Gastroesophageal sphincter (tissue), 3 donors: ENCODE data around the gene RNF38.
"Not testable (repeated sequence)": the region's sequence is repeated elsewhere in the genome, so short reads cannot be mapped to it uniquely, and the experiment has no call there.

Experiments
- EP300 ChIP-seq: sonication (generic); formaldehyde crosslinking; IDR thresholded peaks from one replicate; pipeline ENCODE4 v1.6.1; 2017; ENCODE audit warnings: antibody characterized with exemption, mild to moderate bottlenecking
- POLR2A ChIP-seq, 2 donors: fragments of 450-650 bp; IDR thresholded peaks; one replicate each; pipeline ENCODE4 v1.6.1; 2017; ENCODE audit warnings: antibody characterized with exemption in 2 of 2, mild to moderate bottlenecking in 2 of 2, moderate library complexity in 1 of 2
- POLR2AphosphoS5 ChIP-seq: sonication (generic); formaldehyde crosslinking; IDR thresholded peaks from one replicate; pipeline ENCODE4 v1.6.1; 2017; ENCODE audit warnings: antibody characterized with exemption
- TF ChIP-seq, protein P1 (sequence below), 4 experiments: fragments of 200-600 bp in 2 of 4; fragments of 450-650 bp in 2 of 4; sonication (generic) in 1 of 4; IDR thresholded peaks; one replicate each; pipeline ENCODE4 v1.5.1; 2017 to 2019; ENCODE audit warnings: antibody characterized with exemption in 4 of 4, mild to moderate bottlenecking in 2 of 4, moderate library complexity in 2 of 4

- TF ChIP-seq, protein P1, sequence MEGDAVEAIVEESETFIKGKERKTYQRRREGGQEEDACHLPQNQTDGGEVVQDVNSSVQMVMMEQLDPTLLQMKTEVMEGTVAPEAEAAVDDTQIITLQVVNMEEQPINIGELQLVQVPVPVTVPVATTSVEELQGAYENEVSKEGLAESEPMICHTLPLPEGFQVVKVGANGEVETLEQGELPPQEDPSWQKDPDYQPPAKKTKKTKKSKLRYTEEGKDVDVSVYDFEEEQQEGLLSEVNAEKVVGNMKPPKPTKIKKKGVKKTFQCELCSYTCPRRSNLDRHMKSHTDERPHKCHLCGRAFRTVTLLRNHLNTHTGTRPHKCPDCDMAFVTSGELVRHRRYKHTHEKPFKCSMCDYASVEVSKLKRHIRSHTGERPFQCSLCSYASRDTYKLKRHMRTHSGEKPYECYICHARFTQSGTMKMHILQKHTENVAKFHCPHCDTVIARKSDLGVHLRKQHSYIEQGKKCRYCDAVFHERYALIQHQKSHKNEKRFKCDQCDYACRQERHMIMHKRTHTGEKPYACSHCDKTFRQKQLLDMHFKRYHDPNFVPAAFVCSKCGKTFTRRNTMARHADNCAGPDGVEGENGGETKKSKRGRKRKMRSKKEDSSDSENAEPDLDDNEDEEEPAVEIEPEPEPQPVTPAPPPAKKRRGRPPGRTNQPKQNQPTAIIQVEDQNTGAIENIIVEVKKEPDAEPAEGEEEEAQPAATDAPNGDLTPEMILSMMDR (IDR thresholded peaks at IDR 0.05) = not testable (repeated sequence)
- not testable (repeated sequence) for TF ChIP-seq POLR2A (IDR thresholded peaks at IDR 0.05); POLR2AphosphoS5; EP300
Observed at GRCh38 chr9:36304366-36304765, 95.7 kb downstream of the RNF38 start.
